Measurements from ENCODE around the gene ATG13.

DNA sequence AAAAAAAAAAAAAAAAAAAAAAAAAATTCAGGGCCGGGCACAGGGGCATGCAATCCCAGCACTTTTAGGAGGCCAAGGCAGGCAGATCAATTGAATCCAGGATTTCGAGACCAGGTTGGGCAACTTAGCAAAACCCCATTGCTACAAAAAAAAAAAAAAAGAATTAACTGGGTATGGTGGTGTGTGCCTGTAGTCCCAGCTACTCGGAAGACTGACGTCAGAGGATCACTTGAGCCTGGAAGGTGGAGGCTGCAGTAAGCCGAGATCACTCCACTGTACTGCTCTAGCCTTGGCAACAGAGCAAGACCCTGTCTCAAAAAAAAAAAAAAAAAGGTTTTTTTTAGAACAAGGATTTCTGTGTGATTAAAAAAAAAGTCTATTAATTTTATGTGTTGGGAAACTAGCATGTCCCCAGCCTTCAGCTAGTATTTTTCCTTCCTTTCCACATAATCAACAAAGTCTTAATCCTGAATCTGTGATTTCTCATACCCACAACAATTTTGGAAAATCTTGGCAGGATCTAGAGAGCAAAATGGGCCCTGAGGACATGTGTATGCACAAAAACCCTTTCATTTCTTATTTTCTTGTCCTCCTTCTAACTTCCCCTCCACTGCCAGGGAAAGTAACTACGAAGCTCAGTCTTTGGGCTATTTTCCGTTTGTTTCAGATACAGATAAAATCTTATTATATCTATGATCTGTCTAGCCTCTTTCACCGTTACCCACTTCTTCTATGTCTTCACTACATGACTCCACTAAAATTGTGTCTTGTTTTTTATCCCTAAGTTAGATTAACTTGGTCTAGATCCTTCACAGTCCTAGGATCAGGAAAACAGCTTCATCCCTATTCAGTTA lies 17.8 kb upstream of the ATG13 start:
- no peak for TF ChIP-seq TEAD4 (IDR thresholded peaks at IDR 0.05)
- TF ChIP-seq NFIC (IDR thresholded peaks at IDR 0.05) = no peak
- TF ChIP-seq, protein P1, sequence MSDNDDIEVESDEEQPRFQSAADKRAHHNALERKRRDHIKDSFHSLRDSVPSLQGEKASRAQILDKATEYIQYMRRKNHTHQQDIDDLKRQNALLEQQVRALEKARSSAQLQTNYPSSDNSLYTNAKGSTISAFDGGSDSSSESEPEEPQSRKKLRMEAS (IDR thresholded peaks at IDR 0.05) = no peak
- TF ChIP-seq FOXM1 (IDR thresholded peaks at IDR 0.05; ENCODE audit: borderline replicate concordance, low read depth) = no peak
- no peak for TF ChIP-seq REST (IDR thresholded peaks at IDR 0.05; ENCODE audit: low read depth)
- no peak for TF ChIP-seq RAD21 (IDR thresholded peaks at IDR 0.05; ENCODE audit: low read depth)
- no peak for TF ChIP-seq TAF1 (IDR thresholded peaks at IDR 0.05; ENCODE audit: low read depth)
- no peak for TF ChIP-seq YY1 (IDR thresholded peaks at IDR 0.05; ENCODE audit: low read depth)
- no peak for TF ChIP-seq CREB1 (IDR thresholded peaks at IDR 0.05; ENCODE audit: low read depth)
- TF ChIP-seq USF1 (IDR thresholded peaks at IDR 0.05) = no peak
- TF ChIP-seq EP300 (IDR thresholded peaks at IDR 0.05; ENCODE audit: borderline replicate concordance) = no peak
- no peak for TF ChIP-seq CEBPB (IDR thresholded peaks at IDR 0.05)
- TF ChIP-seq EGR1 (IDR thresholded peaks at IDR 0.05) = no peak
